ENCODE results near the gene RPS6KA1. TPM values are rescaled to one million over a fixed set of nuclear protein-coding genes. Genes with fewer than 3 reads are reported as not detected.
"Not testable (repeated sequence)": the region's sequence is repeated elsewhere in the genome, so short reads cannot be mapped to it uniquely, and the experiment has no call there.

RPS6KA1 gene
- total RNA-seq, 2 experiments from 2014 or later = 170 to 175 TPM

DNA sequence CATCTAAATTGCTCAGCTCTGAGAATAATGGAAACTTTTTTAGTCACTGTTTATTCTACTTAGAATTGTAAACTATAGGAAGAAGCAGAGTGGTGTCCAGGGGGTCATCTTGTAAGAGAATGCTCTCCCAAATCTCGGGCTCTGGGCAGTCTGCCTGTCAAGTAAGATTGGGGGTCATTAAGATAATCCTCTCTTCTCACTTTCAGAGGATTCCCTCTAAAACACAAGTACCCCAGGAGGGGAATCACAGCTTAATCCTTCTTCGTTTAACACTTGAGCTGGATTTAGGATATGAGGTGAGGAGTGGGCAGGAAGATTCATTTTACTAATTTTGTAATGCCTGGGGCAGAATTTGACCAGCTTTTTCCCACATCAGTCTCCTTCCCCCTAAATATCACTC, 81.2 kb downstream of the RPS6KA1 start:
- CTCF ChIA-PET = interaction anchor here (1.3 to 14.6 kb wide), 2 partner anchors 9 to 178 kb away, joined by 9 to 221 read pairs; partner anchors contain the start of gene PIGV
- H3K27me3 Mint-ChIP-seq = peaks cover 20% of the 10 kb centered on the region
- DNase-seq = no peak
- POLR2A ChIA-PET = interaction anchor here (1.0 kb wide), 1 partner anchor 177 kb away, joined by 3 read pairs; the partner anchor contains the start of gene PIGV
- H3K4me1 Mint-ChIP-seq = no peaks in the 10 kb centered on the region
- H3K36me3 Mint-ChIP-seq (ENCODE audit: low read depth) = no peaks in the 10 kb centered on the region
- no peaks in the 10 kb centered on the region for H3K9me3 Mint-ChIP-seq
- no peak overlapping the region for H3K27ac Mint-ChIP-seq
- H3K4me3 Mint-ChIP-seq = no peak overlapping the region

DNA sequence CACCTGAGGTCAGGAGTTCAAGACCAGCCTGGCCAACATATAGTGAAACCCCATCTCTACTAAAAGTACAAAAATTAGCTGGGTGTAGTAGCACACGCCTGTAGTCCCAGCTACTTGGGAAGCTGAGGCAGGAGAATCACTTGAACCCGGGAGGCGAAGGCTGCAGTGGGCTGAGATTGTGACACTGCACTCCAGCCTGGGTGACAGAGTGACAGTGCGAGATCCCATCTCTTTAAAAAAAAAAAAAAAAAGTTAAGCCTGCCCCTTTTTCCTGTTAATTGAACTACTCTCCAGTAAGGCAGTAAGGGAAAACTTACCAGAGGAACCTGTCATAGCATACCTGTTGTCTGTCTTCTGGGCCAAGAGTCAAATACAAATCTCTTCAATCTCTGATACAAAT, 83.1 kb downstream of the RPS6KA1 start:
- CTCF ChIA-PET = interaction anchor here (2.5 kb wide), 1 partner anchor 177 kb away, joined by 8 read pairs; no protein-coding TSS in a partner anchor

DNA sequence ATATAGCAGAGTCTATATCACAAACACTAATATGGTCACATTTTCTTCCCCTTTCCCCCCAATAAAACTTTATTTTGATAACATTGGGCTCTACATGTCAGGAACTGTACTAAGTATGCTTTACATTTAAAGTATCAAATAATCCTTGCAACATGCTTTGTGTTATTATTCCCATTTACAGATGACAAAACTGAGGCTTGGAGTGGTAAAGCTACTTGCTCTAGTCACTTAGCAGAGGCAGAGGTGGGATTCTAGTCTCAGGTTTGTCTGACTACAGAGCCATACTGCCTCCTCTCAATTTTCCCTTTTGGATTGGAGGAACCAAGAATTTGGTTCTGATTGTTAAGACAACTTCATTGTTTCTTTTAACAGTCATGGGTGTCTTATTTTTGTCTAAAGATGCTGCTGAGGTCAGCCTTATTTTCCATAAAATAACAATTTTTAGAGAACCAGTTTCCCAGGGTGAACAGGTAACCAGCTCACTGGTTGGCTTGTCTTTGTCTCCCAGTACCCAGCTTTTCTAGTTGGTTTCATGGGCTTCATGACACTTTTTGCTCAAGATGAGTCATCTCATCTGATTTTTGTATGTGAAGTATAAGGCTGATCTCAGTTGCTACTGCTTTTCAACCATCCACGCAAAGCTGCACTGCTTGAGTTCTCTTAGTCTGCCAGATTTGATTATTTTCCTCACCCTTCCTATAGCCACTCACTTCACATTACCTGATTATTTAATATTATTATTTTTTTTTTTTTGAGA, 85.3 kb downstream of the RPS6KA1 start:
- H3K4me1 Mint-ChIP-seq = peaks cover 9% of the 10 kb centered on the region
- H3K9me3 Mint-ChIP-seq = no peaks in the 10 kb centered on the region
- no peak overlapping the region for H3K27ac Mint-ChIP-seq
- no peak overlapping the region for H3K4me3 Mint-ChIP-seq
- no peak for DNase-seq
- ChIA-PET POLR2A (interaction anchor here (1.2 to 3.2 kb wide), 3 partner anchors 17 to 174 kb away, joined by 4 to 16 read pairs (median 4); partner anchors contain the start of gene PIGV), CTCF (interaction anchor here (0.6 to 2.5 kb wide), 5 partner anchors 12 to 1497 kb away, joined by 3 to 13 read pairs (median 4); no protein-coding TSS in a partner anchor)
- peaks cover 14% of the 10 kb centered on the region for H3K27me3 Mint-ChIP-seq
- no peaks in the 10 kb centered on the region for H3K36me3 Mint-ChIP-seq (ENCODE audit: low read depth)

More for the DNA sequence above, 83.1 kb downstream of the RPS6KA1 start:
- not testable (repeated sequence) for H3K9me3 Mint-ChIP-seq; H3K36me3 Mint-ChIP-seq (ENCODE audit: low read depth); H3K4me1 Mint-ChIP-seq; H3K27ac Mint-ChIP-seq; H3K4me3 Mint-ChIP-seq; DNase-seq
- POLR2A ChIA-PET = interaction anchor here (3.2 kb wide), 1 partner anchor 176 kb away, joined by 16 read pairs; the partner anchor contains the start of gene PIGV
- peaks cover 17% of the 10 kb centered on the region for H3K27me3 Mint-ChIP-seq

DNA sequence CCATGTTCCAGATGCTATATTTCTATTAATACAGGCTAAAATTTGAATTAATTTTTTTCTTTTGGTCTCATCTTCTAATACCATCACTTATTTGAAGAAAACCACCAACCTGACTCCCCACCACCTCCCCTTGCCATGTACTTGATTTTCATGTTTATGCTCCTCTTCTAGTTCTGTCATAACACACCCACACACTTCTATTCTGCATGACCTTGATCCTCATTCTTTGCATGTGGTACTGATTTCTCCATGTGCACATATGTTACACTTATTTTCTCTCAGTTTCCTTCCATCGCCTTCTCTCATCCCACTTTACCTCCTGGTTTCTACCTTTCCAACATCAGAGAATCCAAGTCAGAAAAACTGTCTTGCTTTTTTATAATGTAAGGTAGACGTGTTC, 87.3 kb downstream of the RPS6KA1 start:
- Mint-ChIP-seq H3K27me3 (peaks cover 1% of the 10 kb centered on the region), H3K9me3 (no peaks in the 10 kb centered on the region), H3K4me3 (no peak overlapping the region), H3K27ac (no peak overlapping the region), H3K36me3 (ENCODE audit: low read depth) (no peaks in the 10 kb centered on the region), H3K4me1 (peaks cover 19% of the 10 kb centered on the region)
- no peak for DNase-seq
- ChIA-PET CTCF (interaction anchor here (0.9 to 1.4 kb wide), 2 partner anchors 15 to 248 kb away, joined by 3 read pairs; no protein-coding TSS in a partner anchor), POLR2A (no interaction called here)

DNA sequence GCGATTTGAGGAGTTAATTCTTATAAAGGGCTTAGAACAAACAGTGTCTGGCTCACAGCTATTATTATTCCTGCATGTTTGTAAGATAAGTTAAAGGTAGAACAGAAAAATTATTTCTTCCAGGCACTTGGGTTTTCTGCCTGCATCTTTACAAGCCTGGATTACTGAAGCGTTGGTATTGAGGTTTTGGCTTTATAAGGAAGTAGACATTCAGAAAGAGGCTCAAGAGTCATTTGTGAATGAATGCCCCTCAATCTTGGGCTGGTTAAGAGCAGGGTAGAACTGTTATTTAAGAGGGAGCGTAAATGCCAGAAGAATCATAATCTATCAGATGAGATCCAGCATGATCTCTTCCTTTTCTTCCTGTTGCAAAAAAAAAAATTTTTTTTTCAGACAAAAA, 89.0 kb downstream of the RPS6KA1 start:
- Mint-ChIP-seq H3K4me3 (no peak overlapping the region), H3K9me3 (no peaks in the 10 kb centered on the region), H3K27ac (no peak overlapping the region), H3K36me3 (ENCODE audit: low read depth) (no peaks in the 10 kb centered on the region), H3K27me3 (no peaks in the 10 kb centered on the region), H3K4me1 (peaks cover 20% of the 10 kb centered on the region)
- ChIA-PET POLR2A (no interaction called here), CTCF (interaction anchor here (1.2 to 1.6 kb wide), 2 partner anchors 17 to 204 kb away, joined by 3 to 5 read pairs; no protein-coding TSS in a partner anchor)
- DNase-seq = no peak

Other genes with a start within 250 kb of the RPS6KA1 start
- gene SH3BGRL3, start 249.7 kb upstream of the RPS6KA1 start, total RNA-seq = 100 to 1,000 TPM; 662 to 665 TPM
- 10 to 100 TPM; 46.9 to 49.9 TPM for gene UBXN11, start 223.1 kb upstream of the RPS6KA1 start, total RNA-seq
- 1,000 to 10,000 TPM; 1,572 to 1,591 TPM for gene CD52, start 211.8 kb upstream of the RPS6KA1 start, total RNA-seq
- 1 to 10 TPM; 1.9 to 4.3 TPM for gene CRYBG2, start 175.6 kb upstream of the RPS6KA1 start, total RNA-seq
- gene ZNF683, start 157.0 kb upstream of the RPS6KA1 start, total RNA-seq = under 1 TPM in 1 of 2 experiments, not detected in 1; 0.18 TPM
- gene LIN28A, start 118.9 kb upstream of the RPS6KA1 start, total RNA-seq = not detected
- 10 to 100 TPM; 49.7 to 52.3 TPM for gene DHDDS, start 97.4 kb upstream of the RPS6KA1 start, total RNA-seq
- 100 to 1,000 TPM; 853 to 877 TPM for gene HMGN2, start 57.3 kb upstream of the RPS6KA1 start, total RNA-seq
- gene ARID1A, start 166.3 kb downstream of the RPS6KA1 start, total RNA-seq = 10 to 100 TPM; 88.9 to 90.0 TPM

Data from activated CD4-positive, alpha-beta memory T cell treated with anti-CD3 and anti-CD28 coated beads, Interleukin-2, amount 10 ng/mL, durations not matched to agents 7 days and 5 days (primary cell).